H7 (cell line): ENCODE results near the gene TMEM88. TPM values are rescaled to one million over a fixed set of nuclear protein-coding genes. Genes with fewer than 3 reads are reported as not detected.
A peak's percentile ranks its signal among the peaks of the same experiment; 100 is the strongest.

Source experiments
- DNase-seq: peaks from one replicate; pipeline ENCODE4 v3.0.0; 2012
- H3K27me3 ChIP-seq: 2 replicates; pipeline ENCODE4 v1.6.0; 2011; ENCODE audit warnings: mild to moderate bottlenecking, low read length; ENCODE audit not compliant: control insufficient read depth, insufficient read depth
- H3K36me3 ChIP-seq: replicated peaks from 2 replicates; pipeline ENCODE4 v1.5.1; 2011; ENCODE audit warnings: low read length; ENCODE audit not compliant: control insufficient read depth, insufficient read depth
- H3K4me3 ChIP-seq: 2 replicates; pipeline ENCODE4 v1.5.1; 2011; ENCODE audit warnings: low read depth, mild to moderate bottlenecking, control low read depth, low read length, moderate library complexity; ENCODE audit not compliant: insufficient read depth
- total RNA-seq: library from RNA; depleted of rRNA; stranded (reverse); fragments of >200 nt; shearing (Covaris generic); gene quantifications from 2 replicates; pipeline ENCODE4 v1.2.3, GENCODE V29; 2014

TMEM88 gene
- total RNA-seq, 1 experiment from 2014 or later = 27.0 TPM

DNA sequence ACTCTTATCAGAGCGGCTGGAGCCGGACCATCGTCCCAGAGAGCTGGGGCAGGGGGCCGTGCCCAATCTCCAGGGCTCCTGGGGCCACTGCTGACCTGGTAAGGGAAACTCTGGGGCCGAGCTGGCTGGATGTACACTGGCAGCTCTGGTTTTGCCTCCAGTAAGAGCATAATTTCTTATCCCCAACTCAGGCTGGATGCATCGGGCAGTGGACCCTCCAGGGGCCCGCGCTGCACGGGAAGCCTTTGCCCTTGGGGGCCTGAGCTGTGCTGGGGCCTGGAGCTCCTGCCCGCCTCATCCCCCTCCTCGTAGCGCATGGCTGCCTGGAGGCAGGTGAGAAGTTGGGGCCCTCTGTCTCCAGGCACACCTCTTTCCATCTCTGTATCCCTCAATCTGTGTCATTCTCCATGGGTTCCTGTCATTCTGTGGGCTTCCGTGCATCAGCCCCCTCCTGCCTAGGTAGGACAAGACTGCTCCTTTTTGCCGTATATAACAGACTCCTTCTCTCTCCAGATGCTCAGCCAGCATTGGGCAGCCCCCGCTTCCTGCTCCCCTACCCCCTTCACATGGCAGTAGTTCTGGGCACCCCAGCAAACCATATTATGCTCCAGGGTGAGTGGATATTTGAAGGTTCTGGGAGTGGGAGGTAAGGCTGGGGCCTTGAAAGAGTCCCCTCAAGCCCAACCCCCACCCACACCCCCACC, 9.4 kb upstream of the TMEM88 start:
- peak; percentile 41 for DNase-seq
- H3K36me3 ChIP-seq = no peaks in the 10 kb centered on the region
- peaks cover 17% of the 10 kb centered on the region for H3K27me3 ChIP-seq
- no peak overlapping the region for H3K4me3 ChIP-seq

DNA sequence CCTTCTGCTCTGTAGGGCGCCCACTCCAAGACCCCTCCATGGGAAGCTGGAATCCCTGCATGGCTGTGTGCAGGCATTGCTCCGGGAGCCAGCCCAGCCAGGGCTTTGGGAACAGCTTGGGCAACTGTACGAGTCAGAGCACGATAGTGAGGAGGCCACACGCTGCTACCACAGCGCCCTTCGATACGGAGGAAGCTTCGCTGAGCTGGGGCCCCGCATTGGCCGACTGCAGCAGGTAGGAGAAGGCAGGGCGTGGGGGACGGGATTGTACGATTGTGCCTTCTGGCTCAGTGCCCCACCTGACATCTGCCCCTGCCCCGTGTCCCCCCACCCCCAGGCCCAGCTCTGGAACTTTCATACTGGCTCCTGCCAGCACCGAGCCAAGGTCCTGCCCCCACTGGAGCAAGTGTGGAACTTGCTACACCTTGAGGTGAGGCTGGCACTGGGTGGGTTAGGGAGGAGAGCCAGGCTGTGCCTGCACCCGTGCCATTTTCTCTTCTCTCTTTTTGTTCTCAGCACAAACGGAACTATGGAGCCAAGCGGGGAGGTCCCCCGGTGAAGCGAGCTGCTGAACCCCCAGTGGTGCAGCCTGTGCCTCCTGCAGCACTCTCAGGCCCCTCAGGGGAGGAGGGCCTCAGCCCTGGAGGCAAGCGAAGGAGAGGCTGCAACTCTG, 8.7 kb upstream of the TMEM88 start:
- no peak overlapping the region for H3K4me3 ChIP-seq
- no peaks in the 10 kb centered on the region for H3K36me3 ChIP-seq
- DNase-seq = no peak
- H3K27me3 ChIP-seq = peaks cover 17% of the 10 kb centered on the region

DNA sequence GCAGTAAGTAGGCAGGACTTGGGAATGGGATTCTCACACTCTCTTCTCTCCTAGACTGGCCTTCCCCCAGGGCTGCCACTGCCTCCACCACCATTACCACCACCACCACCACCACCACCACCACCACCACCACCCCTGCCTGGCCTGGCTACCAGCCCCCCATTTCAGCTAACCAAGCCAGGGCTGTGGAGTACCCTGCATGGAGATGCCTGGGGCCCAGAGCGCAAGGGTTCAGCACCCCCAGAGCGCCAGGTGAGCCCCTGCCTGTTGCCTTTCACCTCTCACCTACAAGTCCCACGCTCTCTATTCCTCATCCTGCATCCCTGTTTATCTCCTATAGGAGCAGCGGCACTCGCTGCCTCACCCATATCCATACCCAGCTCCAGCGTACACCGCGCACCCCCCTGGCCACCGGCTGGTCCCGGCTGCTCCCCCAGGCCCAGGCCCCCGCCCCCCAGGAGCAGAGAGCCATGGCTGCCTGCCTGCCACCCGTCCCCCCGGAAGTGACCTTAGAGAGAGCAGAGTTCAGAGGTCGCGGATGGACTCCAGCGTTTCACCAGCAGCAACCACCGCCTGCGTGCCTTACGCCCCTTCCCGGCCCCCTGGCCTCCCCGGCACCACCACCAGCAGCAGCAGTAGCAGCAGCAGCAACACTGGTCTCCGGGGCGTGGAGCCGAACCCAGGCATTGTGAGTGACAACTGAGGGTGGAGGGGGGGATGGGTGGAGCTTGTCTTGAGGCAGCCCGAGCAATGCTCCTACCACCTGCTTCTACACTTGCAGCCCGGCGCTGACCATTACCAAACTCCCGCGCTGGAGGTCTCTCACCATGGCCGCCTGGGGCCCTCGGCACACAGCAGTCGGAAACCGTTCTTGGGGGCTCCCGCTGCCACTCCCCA, 7.9 kb upstream of the TMEM88 start:
- no peak overlapping the region for H3K4me3 ChIP-seq
- peak; percentile 48 for DNase-seq
- peaks cover 17% of the 10 kb centered on the region for H3K27me3 ChIP-seq
- no peaks in the 10 kb centered on the region for H3K36me3 ChIP-seq

GRCh38 chr17:7848131-7848579, 6.7 kb upstream of the TMEM88 start:
- Histone ChIP-seq H3K36me3 (no peaks in the 10 kb centered on the region), H3K4me3 (no peak overlapping the region), H3K27me3 (peaks cover 27% of the 10 kb centered on the region)
- peak; percentile 23 for DNase-seq

GRCh38 chr17:7848739-7849129, 6.1 kb upstream of the TMEM88 start:
- Histone ChIP-seq H3K4me3 (no peak overlapping the region), H3K36me3 (no peaks in the 10 kb centered on the region), H3K27me3 (peaks cover 32% of the 10 kb centered on the region)
- peak; percentile 36 for DNase-seq

DNA sequence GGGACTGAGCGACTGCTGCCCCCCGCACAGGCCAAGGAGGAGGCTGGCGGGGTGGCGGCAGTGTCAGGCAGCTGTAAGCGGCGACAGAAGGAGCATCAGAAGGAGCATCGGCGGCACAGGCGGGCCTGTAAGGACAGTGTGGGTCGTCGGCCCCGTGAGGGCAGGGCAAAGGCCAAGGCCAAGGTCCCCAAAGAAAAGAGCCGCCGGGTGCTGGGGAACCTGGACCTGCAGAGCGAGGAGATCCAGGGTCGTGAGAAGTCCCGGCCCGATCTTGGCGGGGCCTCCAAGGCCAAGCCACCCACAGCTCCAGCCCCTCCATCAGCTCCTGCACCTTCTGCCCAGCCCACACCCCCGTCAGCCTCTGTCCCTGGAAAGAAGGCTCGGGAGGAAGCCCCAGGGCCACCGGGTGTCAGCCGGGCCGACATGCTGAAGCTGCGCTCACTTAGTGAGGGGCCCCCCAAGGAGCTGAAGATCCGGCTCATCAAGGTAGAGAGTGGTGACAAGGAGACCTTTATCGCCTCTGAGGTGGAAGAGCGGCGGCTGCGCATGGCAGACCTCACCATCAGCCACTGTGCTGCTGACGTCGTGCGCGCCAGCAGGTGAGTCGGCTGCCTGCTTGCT, 5.6 kb upstream of the TMEM88 start:
- H3K36me3 ChIP-seq = no peaks in the 10 kb centered on the region
- no peak overlapping the region for H3K4me3 ChIP-seq
- DNase-seq = peak; percentile 26
- peaks cover 36% of the 10 kb centered on the region for H3K27me3 ChIP-seq

- DNase-seq = no peak
- Histone ChIP-seq H3K4me3 (no peak overlapping the region), H3K36me3 (no peaks in the 10 kb centered on the region), H3K27me3 (peaks cover 43% of the 10 kb centered on the region)
Observed at GRCh38 chr17:7849751-7850504, 4.9 kb upstream of the TMEM88 start.

- Histone ChIP-seq H3K4me3 (peak overlapping the region; percentile 68), H3K36me3 (no peaks in the 10 kb centered on the region), H3K27me3 (peaks cover 49% of the 10 kb centered on the region)
- peak; percentile 22 for DNase-seq
Observed at GRCh38 chr17:7850701-7851437, 4.0 kb upstream of the TMEM88 start.

GRCh38 chr17:7851438-7852261, 3.2 kb upstream of the TMEM88 start:
- peaks cover 56% of the 10 kb centered on the region for H3K27me3 ChIP-seq
- H3K4me3 ChIP-seq = peak overlapping the region; percentile 68
- no peaks in the 10 kb centered on the region for H3K36me3 ChIP-seq
- DNase-seq = peak; percentile 97

DNA sequence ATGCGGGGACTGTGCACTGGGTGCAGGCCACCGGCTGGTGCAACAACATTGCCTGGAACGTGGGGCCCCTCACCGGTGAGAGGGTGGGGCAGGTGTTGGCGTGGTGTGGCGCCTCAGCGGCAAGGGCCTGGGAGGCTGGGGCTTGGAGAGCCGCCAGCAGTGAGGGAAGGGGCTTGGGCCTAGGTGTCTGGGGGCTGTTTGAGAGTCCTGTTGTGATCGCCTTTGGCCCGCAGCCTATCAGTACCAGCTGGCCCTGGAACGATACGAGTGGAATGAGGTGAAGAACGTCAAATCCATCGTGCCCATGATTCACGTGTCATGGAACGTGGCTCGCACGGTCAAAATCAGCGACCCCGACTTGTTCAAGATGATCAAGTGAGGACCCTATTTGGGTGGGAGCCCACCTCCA, 2.6 kb upstream of the TMEM88 start:
- H3K27me3 ChIP-seq = peaks cover 56% of the 10 kb centered on the region
- no peak overlapping the region for H3K4me3 ChIP-seq
- peak; percentile 57 for DNase-seq
- no peaks in the 10 kb centered on the region for H3K36me3 ChIP-seq

DNA sequence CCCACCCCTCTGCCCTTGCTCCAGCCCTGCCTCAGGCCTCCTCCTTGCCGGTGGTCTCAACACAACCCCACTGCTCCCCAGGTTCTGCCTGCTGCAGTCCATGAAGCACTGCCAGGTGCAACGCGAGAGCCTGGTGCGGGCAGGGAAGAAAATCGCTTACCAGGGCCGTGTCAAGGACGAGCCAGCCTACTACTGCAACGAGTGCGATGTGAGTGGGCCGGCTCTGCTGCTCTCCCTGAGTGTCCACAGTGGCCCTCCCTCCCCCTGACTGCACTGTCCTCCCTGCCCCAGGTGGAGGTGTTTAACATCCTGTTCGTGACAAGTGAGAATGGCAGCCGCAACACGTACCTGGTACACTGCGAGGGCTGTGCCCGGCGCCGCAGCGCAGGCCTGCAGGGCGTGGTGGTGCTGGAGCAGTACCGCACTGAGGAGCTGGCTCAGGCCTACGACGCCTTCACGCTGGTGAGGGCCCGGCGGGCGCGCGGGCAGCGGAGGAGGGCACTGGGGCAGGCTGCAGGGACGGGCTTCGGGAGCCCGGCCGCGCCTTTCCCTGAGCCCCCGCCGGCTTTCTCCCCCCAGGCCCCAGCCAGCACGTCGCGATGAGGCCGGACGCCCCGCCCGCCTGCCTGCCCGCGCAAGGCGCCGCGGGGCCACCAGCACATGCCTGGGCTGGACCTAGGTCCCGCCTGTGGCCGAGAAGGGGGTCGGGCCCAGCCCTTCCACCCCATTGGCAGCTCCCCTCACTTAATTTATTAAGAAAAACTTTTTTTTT, 1.8 kb upstream of the TMEM88 start:
- DNase-seq = peak; percentile 84
- H3K36me3 ChIP-seq = no peaks in the 10 kb centered on the region
- peak overlapping the region; percentile 19 for H3K4me3 ChIP-seq
- peaks cover 56% of the 10 kb centered on the region for H3K27me3 ChIP-seq

GRCh38 chr17:7853691-7854038, 1.2 kb upstream of the TMEM88 start:
- Histone ChIP-seq H3K27me3 (peaks cover 56% of the 10 kb centered on the region), H3K4me3 (peak overlapping the region; percentile 12; the same call in 1 of the 2 replicates), H3K36me3 (no peaks in the 10 kb centered on the region)
- peak; percentile 80 for DNase-seq
